Activated CD8-positive, alpha-beta T cell treated with anti-CD3 and anti-CD28 coated beads for 36 hours (primary cell): ENCODE results near the gene LRRTM4. TPM values are rescaled to one million over a fixed set of nuclear protein-coding genes. Genes with fewer than 3 reads are reported as not detected.

Experiments
- ATAC-seq: fragments of 200-7000 bp; cut with Tn5 transposase; one replicate; pipeline ENCODE4 v1.10.0; 2021; ENCODE audit warnings: mild to moderate bottlenecking, moderate library complexity
- CTCF ChIA-PET: fragments of 350-600 bp; sonication (Branson Sonifier 250); formaldehyde crosslinking; loops from one replicate; lab custom pipeline; 2021; ENCODE audit warnings: antibody characterized with exemption; lab: Charles Lee
- POLR2A ChIA-PET: fragments of 350-600 bp; sonication (Branson Sonifier 250); formaldehyde crosslinking; loops from one replicate; lab custom pipeline; 2021; ENCODE audit warnings: antibody characterized with exemption; lab: Charles Lee
- DNase-seq: peaks from one replicate; pipeline ENCODE4 v3.0.0-alpha.2; 2020
- H3K27ac Mint-ChIP-seq: one replicate; pipeline ENCODE4 v1.8.0; 2021; ENCODE audit warnings: mild to moderate bottlenecking, mixed read lengths
- H3K27me3 Mint-ChIP-seq: one replicate; pipeline ENCODE4 v1.8.0; 2021; ENCODE audit warnings: mixed read lengths
- H3K36me3 Mint-ChIP-seq: one replicate; pipeline ENCODE4 v1.8.0; 2021; ENCODE audit warnings: low read depth, mixed read lengths
- H3K4me1 Mint-ChIP-seq: one replicate; pipeline ENCODE4 v1.8.0; 2021; ENCODE audit warnings: low read depth, mixed read lengths
- H3K4me3 Mint-ChIP-seq: one replicate; pipeline ENCODE4 v1.8.0; 2021; ENCODE audit warnings: mild to moderate bottlenecking, moderate library complexity, mixed read lengths
- H3K9me3 Mint-ChIP-seq: one replicate; pipeline ENCODE4 v1.8.0; 2021; ENCODE audit warnings: mixed read lengths
- intact Hi-C: fragments of 100-400 bp; cut with micrococcal nuclease; formaldehyde crosslinking; loops from one replicate; pipeline ENCODE4 v1.10.0; 2022
- total RNA-seq, 2 experiments: library from RNA; stranded (reverse); gene quantifications; one replicate each; pipeline ENCODE4 v1.2.3, GENCODE V29; 2021
- TF ChIP-seq, protein P1 (sequence below): fragments of 200-600 bp; IDR thresholded peaks from one replicate; pipeline ENCODE4 v1.8.0; 2022; ENCODE audit warnings: antibody characterized with exemption, mild to moderate bottlenecking

The LRRTM4 gene
- total RNA-seq, 2 experiments from 2014 or later = not detected

DNA sequence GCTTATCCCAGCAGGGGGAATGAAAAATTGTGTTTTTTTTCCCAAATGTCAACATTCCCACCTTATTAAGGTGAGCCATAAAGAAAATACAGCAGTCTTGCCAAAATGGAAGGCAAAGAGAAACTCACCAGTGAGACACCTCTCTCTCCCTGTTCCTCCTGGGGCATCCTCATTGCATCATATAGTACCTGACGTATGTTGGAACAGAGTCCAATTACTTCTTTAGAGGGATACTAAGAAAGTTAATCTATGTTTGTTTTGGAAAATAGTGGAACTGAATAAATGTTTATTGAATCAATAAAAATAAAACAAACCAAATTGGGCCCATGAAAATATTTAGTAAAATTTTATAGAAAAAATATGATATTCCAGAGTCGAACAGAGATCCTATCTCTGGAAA lies 700.4 kb downstream of the LRRTM4 start:
- no peaks in the 10 kb centered on the region for H3K36me3 Mint-ChIP-seq
- ChIA-PET CTCF (no interaction called here), POLR2A (no interaction called here)
- intact Hi-C loops = no loop called here
- H3K4me3 Mint-ChIP-seq = no peak overlapping the region
- H3K4me1 Mint-ChIP-seq = no peaks in the 10 kb centered on the region
- TF ChIP-seq, protein P1, sequence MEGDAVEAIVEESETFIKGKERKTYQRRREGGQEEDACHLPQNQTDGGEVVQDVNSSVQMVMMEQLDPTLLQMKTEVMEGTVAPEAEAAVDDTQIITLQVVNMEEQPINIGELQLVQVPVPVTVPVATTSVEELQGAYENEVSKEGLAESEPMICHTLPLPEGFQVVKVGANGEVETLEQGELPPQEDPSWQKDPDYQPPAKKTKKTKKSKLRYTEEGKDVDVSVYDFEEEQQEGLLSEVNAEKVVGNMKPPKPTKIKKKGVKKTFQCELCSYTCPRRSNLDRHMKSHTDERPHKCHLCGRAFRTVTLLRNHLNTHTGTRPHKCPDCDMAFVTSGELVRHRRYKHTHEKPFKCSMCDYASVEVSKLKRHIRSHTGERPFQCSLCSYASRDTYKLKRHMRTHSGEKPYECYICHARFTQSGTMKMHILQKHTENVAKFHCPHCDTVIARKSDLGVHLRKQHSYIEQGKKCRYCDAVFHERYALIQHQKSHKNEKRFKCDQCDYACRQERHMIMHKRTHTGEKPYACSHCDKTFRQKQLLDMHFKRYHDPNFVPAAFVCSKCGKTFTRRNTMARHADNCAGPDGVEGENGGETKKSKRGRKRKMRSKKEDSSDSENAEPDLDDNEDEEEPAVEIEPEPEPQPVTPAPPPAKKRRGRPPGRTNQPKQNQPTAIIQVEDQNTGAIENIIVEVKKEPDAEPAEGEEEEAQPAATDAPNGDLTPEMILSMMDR = no peak
- H3K27ac Mint-ChIP-seq = no peak overlapping the region
- H3K27me3 Mint-ChIP-seq = no peaks in the 10 kb centered on the region
- peaks cover 2% of the 10 kb centered on the region for H3K9me3 Mint-ChIP-seq
- DNase-seq = no peak
- ATAC-seq = no peak

DNA sequence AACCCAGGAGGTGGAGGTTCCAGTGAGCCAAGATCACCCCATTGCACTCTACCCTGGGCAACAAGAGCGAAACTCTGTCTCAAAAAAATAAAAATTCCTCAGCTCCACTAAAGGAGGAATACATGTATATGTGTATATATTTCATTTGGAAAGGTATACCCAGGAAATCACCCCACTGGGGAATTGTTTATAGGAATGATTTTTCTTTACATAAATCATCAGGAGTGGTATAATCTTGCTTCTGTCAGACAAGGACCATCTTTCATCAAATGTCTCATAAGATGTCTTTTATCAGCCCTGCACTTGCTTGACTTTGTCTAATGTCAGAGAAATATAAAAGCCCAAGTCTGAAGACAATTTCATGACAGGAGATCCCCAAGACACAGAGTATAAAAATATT lies 709.1 kb downstream of the LRRTM4 start:
- Mint-ChIP-seq H3K27me3 (no peaks in the 10 kb centered on the region), H3K4me1 (no peaks in the 10 kb centered on the region), H3K27ac (no peak overlapping the region), H3K9me3 (peaks cover 15% of the 10 kb centered on the region), H3K4me3 (no peak overlapping the region), H3K36me3 (no peaks in the 10 kb centered on the region)
- CTCF ChIA-PET = no interaction called here
- ATAC-seq (no peak), DNase-seq (no peak)
- TF ChIP-seq, protein P1 = no peak
- intact Hi-C loops = no loop called here
- POLR2A ChIA-PET = no interaction called here

DNA sequence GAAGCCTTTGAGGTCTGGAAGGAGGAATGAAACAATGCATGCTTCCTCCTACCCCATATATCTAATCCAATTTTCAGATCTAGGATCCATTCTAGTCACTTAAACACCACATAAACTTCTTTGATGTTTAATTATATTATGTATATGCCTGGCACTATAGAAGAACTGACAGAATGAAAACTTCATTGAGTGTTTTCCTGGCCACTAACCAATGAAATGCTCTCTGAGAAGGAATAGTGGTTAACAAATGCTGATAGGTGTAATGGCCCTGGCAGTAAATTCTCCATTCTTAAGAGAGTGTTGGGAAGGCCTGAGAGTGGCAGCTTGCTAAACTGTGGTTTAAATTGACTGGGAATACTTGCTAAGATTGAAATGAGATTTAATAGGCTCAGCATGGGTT lies 710.0 kb downstream of the LRRTM4 start:
- ATAC-seq (no peak), DNase-seq (no peak)
- Mint-ChIP-seq H3K9me3 (peaks cover 13% of the 10 kb centered on the region), H3K4me1 (no peaks in the 10 kb centered on the region), H3K27me3 (no peaks in the 10 kb centered on the region), H3K36me3 (no peaks in the 10 kb centered on the region), H3K27ac (no peak overlapping the region), H3K4me3 (no peak overlapping the region)
- TF ChIP-seq, protein P1 = no peak
- ChIA-PET CTCF (no interaction called here), POLR2A (no interaction called here)
- intact Hi-C loops = no loop called here

GRCh38 chr2:76809136-76809535 lies 713.0 kb downstream of the LRRTM4 start:
- POLR2A ChIA-PET = no interaction called here
- no peaks in the 10 kb centered on the region for H3K4me1 Mint-ChIP-seq
- CTCF ChIA-PET = no interaction called here
- H3K9me3 Mint-ChIP-seq = peaks cover 17% of the 10 kb centered on the region
- H3K4me3 Mint-ChIP-seq = no peak overlapping the region
- TF ChIP-seq, protein P1 = no peak
- ATAC-seq = no peak
- no peak for DNase-seq
- no peaks in the 10 kb centered on the region for H3K36me3 Mint-ChIP-seq
- H3K27me3 Mint-ChIP-seq = no peaks in the 10 kb centered on the region
- no peak overlapping the region for H3K27ac Mint-ChIP-seq
- intact Hi-C loops = no loop called here

GRCh38 chr2:76808732-76809131 lies 713.4 kb downstream of the LRRTM4 start:
- CTCF ChIA-PET = no interaction called here
- H3K9me3 Mint-ChIP-seq = peaks cover 19% of the 10 kb centered on the region
- POLR2A ChIA-PET = no interaction called here
- H3K4me1 Mint-ChIP-seq = no peaks in the 10 kb centered on the region
- H3K4me3 Mint-ChIP-seq = no peak overlapping the region
- H3K27ac Mint-ChIP-seq = no peak overlapping the region
- ATAC-seq (no peak), DNase-seq (no peak)
- intact Hi-C loops = no loop called here
- H3K27me3 Mint-ChIP-seq = no peaks in the 10 kb centered on the region
- H3K36me3 Mint-ChIP-seq = no peaks in the 10 kb centered on the region
- TF ChIP-seq, protein P1 = no peak
